Purkinje cell (primary cell): Measurements from ENCODE around the gene CREB3L1. TPM values are rescaled to one million over a fixed set of nuclear protein-coding genes. Genes with fewer than 3 reads are reported as not detected.

ENCODE experiments used
- polyA plus RNA-seq: library from polyadenylated mRNA; unstranded; fragments of >200 nt; fragmentation: Nextera tagmentation; gene quantifications from 2 replicates; pipeline ENCODE4 v1.2.1, GENCODE V29; 2014

CREB3L1 gene
- polyA plus RNA-seq = 3.0 TPM in 1 of 2 replicates, not detected in the other

GRCh38 chr11:46277622-46278386, at the start of gene CREB3L1:
TSS of gene CREB3L1 (plus strand) at chr11:46277662. CDS start at chr11:46278112, 450 bp downstream.

GRCh38 chr11:46346886-46347636, 69.6 kb downstream of the CREB3L1 start, which contains the start of gene DGKZ:
TSS of gene DGKZ (plus strand) at chr11:46347463. CDS start at chr11:46347660, 197 bp downstream.

Other genes with a start within 250 kb of the CREB3L1 start
- gene PHF21A, start 156.2 kb upstream of the CREB3L1 start, polyA plus RNA-seq = 1.6 and 5.3 TPM in 2 replicates
- 13.5 and 14.5 TPM in 2 replicates for gene DGKZ, start 69.8 kb downstream of the CREB3L1 start, polyA plus RNA-seq
- 27.1 and 35.2 TPM in 2 replicates for gene MDK, start 104.0 kb downstream of the CREB3L1 start, polyA plus RNA-seq
- not detected in 2 replicates for gene CHRM4, start 114.1 kb downstream of the CREB3L1 start, polyA plus RNA-seq